Dermis blood vessel endothelial cell (primary cell): ENCODE measurements around the gene TUBA4A. TPM values are rescaled to one million over a fixed set of nuclear protein-coding genes. Genes with fewer than 3 reads are reported as not detected.
"Not testable (repeated sequence)": the region's sequence is repeated elsewhere in the genome, so short reads cannot be mapped to it uniquely, and the experiment has no call there.

ENCODE experiments used
- DNase-seq: peaks from one replicate; pipeline ENCODE4 v3.0.0; 2010
- total RNA-seq: library from RNA; depleted of rRNA; stranded (reverse); fragments of >200 nt; gene quantifications from 2 replicates; pipeline ENCODE4 v1.2.3, GENCODE V29; 2014

Gene TUBA4A
- total RNA-seq, 1 donor from 2014 or later: 19.9 TPM

DNA sequence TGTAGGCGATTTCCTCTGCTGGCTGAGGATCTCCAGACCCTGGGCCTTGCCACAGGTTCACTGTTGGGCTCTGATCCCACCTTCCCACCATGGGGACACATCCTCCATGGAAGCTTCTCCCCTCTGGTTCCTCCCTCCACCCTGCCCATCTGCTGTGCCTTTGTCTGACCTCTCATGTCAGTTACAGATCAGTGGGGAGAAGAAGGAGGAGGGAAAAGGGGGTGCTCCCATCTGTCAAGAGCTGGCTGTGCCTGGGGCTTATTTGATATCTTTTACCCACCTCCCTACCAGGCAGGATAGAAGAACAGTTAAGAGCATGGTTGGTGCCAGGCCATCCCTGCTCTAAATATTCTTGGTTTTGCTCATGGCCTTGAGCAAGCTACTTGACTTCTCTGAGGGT is 13.2 kb upstream of the TUBA4A start:
- DNase-seq: no peak

DNA sequence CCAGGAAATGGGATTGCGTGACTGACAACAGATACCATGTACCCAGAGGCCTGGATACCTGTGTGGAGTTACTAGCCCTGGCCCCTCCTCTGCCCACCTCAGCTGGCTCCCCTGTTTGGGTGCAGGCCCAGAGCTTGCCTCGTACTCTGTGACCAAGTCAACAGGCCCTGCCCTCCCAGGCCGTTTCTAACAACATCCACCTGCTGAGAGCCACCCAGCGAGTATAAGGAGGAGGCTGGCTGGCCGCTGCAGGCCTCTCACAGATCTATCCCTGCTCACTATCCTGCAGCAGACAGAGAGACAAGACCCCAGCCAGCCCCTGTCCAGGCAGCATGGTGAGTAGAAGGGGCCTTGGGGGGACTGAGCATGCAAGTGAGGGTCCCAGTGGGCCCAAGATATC is 12.5 kb upstream of the TUBA4A start:
- DNase-seq: no peak

DNA sequence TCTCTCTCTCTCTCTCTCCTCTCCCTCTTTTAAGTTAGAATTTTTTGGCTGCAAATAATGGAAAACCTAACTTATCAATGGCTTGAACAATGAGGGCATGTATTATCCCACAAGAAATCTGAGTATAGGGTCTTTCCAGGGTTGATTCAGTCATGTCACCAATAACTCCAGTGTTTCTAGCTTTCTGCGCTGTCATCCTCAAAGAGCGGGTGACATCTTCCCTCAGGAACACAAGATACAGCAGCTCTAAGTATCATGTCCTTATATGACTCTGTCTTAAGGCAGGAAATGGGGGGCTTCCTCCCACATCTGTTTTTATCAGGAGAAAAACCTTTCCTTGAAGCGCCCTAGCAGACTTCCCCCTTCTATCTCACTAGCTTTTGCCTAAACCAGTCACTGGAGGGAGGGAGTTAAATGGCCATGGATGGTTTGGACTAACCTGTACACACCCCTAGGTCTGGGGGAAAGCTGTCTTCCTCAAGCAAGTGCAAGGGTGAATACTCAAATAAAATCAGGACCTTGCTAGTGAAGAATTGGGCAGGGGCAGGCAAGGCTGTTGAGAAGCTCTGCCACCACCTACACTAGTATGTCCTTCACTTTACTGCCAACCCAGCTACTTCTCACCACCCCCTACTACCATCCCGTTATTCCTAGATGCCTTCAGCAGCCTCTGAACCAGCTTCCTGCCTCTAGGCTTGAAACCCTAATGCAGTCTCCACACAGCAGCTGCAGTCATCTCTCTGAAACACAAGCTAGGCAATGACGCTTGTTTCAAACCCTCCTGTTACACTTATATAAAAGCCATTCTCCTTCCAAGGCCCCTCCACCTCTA is 7.5 kb upstream of the TUBA4A start:
- no peak for DNase-seq

DNA sequence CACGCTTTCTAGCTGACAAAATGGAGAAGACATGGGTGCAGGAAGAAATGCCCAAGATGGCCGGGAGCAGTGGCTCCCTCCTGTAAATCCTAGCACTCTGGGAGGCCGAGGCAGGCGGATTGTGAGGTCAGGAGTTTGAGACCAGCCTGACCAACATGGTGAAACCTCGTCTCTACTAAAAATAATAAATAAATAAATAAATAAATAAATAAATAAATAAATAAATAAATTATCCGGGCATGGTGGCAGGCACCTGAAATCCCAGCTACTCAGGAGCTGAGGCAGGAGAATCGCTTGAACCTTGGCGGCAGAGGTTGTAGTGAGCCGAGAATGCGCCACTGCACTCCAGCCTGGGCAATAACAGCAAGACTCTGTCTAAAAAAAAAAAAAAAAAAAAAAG is 5.2 kb upstream of the TUBA4A start:
- DNase-seq: not testable (repeated sequence)

DNA sequence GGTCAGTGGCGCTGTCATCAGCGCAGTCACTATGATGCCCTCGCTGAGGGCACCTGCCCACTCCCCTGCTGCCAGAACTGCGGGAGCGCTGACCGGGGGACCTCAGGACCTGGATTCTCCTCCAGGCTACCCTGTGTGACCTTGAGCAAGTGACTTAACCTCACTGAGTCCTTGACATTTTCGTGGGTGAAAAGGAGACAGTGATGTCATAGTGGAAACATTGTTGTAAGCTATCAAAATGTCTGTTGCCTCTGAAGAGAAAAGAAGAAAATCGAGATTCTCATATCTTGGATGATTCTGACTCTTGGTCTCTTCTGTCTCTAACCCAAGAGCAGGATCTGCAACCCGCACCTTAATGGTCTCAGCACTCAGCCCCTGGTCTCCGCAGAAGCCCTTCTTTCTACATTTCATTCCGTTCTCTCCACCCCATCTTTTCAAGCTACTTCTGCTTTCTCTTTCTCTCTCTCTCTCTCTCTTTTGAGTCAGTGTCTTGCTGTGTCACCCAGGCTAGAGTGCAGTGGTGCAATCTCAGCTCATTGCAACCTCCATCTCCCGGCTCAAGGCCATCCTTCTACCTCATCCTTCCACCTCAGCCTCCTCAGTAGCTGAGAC is 978 bp upstream of the TUBA4A start:
- DNase-seq: no peak

DNA sequence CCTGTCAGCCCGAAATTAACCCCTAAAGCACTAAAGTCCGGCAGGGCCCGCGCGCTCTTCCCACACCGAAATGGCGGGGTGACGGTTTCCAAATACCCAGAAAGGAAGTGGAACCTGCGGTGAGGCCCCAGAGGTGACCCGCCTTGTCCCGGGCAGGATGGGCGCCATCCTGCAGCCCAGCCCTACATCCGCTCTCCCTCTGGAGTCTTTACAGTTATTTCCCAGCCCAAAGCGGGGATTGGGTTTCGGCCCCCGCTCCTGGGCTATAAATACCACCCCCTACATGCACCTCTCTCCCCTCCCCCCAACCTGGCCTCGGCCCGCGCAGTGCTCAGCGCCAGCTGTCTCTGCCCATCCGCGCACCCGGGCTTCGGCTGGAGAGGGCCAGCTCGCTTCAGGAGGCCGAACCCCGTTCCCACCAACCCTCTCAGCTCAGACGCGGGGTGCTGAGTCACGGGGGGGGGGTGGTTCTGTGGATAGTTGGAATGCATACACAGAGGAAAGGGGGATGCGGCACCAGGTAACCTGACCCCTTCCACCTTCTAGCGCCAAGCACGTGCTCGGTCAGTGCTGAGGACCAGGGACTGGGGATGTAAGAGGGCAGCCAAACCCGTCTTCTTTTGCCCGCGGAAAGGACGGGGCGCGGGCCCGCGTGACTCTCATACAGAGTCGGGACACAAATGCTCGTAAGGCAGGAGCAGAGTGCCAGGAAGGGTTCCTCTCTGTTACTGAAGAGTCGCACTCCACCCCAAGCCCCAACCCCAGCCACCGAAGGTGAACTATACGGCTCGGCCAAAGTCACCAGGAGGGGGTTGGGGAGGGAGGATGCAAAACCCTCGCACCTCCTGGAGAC is 592 bp downstream of the TUBA4A start, which contains the start of gene TUBA4B:
TSS of gene TUBA4B (plus strand) at position 344 of the 853 bp plus-strand sequence. CDS start at position 509, 165 bp downstream.
- DNase-seq: peak; percentile 23

DNA sequence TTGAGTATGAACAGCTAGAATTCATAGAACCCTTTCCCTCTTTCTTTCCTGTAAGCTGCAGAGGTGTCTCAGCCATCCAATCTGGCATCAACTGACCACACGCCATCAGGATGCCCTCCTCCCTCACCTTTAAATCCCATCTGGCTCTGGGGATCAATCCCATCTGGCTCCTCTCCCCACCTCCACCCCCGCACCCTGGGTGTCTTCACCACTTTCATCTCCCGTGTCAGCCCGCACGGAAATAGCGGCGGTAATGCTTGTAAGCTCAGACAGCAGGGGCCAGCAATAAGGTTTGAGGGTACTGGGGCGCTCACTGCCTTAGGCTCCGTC is 1.2 kb downstream of the TUBA4A start:
- DNase-seq: no peak

DNA sequence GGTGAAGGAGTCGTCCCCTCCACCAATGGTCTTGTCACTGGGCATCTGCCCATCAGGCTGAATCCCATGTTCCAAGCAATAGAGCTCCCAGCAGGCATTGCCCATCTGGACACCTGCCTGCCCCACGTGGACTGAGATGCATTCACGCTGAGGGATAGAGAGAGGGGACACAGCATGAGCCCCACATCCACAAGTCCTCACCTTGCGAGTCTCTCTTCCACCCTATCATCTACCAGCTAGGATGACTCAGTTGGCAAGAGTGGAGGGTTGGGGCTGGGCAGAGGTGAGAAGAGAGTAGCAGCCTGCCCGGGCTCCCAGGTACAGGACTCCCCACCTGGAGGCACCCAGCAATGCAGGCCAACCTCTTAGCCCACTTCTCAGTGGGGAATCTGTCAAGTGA is 1.6 kb downstream of the TUBA4A start:
- no peak for DNase-seq

DNA sequence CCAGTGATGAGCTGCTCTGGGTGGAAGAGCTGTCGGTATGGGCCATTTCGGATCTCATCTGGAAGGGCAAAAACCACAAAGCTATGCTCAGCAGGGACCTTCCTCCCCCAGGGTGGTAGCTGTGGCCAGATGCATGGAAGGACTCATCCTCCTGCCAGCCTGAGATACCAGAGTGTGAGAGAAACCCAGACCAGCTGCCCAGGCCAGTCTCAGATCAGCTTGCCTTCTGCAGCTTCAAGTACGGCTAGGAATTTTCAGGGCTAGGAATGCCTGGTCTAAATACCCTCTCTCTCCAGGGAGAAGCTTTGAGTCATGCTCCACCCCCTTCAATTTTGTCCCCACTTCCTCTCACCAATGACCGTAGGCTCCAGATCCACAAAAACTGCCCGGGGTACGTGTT is 2.1 kb downstream of the TUBA4A start:
- no peak for DNase-seq

DNA sequence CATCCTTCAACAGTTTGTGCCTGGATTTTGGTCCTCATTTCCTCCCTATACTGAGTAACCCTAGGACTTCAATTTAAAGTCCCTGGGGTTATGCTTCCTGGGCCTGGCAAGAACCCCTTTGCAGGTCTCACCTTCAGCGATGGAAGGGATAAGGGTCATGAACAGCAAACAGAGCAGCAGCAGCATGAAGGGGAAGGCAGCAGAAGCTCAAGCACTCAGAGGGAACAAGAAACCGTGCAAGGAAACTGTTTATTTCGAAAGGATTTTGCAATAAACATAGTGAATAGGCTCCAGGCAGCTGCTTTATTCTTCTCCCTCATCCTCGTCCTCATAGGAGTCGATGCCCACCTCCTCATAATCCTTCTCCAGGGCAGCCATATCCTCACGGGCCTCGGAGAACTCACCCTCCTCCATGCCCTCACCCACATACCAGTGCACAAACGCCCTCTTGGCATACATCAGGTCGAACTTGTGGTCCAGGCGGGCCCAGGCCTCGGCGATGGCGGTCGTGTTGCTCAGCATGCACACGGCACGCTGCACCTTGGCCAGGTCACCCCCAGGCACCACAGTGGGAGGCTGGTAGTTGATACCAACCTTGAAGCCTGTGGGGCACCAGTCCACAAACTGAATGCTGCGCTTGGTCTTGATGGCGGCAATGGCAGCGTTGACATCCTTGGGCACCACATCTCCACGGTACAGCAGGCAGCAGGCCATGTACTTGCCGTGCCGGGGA is 3.5 kb downstream of the TUBA4A start:
- DNase-seq: no peak

DNA sequence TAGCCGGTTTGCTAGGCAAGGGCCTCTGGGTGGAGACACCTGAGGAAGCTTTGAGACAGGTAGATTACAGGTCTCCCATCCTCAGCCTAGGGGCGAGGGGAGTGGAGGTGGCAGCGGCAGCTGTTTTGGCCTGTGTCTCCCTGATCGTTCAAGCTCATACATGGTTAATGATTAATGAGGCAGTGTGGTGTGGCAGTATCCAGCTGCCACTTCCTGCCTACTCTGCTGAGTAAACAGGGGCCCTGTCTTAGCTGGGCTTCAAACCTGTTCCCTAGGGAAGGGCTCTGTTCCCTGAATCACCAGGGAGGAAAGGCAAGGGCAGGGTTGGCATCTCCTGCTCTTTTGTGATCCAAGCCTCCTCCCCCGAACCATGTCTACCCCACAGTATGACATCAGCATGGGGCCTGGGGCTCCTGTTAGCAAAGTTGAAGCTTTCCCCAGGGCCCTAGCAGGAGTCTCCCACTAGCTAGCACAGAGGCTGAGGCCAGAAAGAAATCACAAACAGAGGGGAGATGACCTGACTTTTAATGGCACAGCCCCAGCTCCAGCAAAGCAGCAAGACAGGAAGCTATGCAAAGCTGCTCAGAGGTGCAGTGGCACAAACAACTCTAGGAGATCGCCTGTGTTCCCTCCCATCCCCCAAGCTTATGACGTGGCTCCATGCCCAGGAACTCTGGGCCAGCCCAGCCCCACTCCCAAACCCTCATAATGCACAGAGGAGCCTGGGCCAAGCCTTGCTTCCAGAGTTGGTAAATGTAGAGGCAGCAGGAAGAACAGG is 4.3 kb downstream of the TUBA4A start:
- peak; percentile 85 for DNase-seq

DNA sequence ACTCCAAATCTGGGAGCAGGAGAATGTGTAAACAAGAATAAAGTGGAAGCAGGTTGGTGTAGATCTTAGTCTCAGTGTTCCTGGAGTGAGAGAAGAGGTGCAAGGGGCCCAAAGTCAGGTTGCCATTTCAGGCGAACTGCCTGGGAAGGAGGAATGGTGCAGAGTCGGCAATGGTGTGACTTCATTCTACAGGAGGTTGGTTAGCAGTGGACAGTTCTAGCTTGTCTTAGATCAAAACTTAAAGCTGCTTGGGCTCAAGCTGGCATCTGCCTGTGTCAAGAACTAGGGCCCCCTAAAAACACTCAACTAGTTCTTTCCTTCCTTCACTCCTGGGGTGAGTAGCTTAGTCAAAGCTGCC is 4.9 kb downstream of the TUBA4A start:
- DNase-seq: peak; percentile 7

DNA sequence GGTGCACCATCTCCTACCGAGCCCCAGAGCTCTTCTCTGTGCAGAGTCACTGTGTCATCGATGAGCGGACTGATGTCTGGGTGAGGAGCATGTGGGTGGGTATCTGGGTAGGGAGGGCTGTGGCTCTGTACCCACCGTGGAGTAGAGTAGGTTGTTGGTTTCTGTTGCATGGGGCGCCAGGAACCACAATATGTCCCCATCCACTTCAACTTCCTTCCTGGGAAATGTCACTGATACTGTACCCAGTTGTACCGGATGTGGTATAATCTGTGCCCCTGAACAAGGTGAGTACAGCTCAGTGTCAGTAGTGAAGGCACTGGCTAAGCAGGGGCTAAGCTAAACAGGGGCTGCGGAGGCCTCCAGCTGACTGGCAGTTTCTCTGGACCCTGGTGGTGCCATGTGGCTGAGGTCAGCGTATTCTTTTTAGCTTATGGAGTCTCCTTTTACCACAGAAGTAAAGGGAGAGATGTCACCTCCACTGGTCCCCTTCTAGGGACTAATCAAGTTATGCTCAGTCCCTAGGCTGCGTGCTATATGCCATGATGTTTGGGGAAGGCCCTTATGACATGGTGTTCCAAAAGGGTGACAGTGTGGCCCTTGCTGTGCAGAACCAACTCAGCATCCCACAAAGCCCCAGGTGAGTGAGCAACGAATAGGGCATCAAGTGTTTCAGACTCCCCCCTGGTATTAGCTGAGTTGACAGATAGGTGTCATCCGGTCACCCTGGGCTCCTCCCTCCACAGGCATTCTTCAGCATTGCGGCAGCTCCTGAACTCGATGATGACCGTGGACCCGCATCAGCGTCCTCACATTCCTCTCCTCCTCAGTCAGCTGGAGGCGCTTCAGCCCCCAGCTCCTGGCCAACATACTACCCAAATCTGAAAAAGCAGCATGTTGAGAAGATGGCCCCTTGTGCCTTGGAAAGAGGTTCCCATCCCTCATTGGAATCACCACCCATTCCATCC is 5.8 kb downstream of the TUBA4A start:
- no peak for DNase-seq

DNA sequence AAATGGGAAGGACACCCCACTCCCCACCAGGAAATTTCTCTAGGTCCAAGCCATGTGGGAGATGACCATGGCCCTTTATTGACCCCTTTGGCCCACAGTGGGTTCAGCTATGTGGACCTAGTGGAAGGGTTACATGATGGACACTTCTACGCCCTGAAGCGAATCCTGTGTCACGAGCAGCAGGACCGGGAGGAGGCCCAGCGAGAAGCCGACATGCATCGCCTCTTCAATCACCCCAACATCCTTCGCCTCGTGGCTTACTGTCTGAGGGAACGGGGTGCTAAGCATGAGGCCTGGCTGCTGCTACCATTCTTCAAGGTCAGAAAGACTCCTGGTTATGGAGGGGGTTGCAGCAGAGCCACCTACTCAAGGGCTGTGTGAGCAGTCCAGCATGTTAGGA is 7.2 kb downstream of the TUBA4A start:
- no peak for DNase-seq

DNA sequence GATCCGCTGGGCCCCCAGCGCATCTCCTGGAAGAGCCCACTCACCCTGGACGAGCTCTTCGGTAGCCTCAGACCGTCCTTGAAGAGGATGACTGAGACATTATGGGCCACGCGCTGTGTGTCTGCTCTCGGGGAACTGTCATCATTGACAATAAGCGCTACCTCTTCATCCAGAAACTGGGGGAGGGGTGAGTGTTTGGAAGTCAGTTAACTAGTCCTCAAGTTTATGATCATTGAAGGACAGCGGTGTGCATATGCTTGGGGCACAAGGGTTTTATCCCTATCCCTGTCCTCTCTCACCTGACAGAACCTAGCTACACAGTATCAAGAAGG is 7.9 kb downstream of the TUBA4A start:
- DNase-seq: no peak

DNA sequence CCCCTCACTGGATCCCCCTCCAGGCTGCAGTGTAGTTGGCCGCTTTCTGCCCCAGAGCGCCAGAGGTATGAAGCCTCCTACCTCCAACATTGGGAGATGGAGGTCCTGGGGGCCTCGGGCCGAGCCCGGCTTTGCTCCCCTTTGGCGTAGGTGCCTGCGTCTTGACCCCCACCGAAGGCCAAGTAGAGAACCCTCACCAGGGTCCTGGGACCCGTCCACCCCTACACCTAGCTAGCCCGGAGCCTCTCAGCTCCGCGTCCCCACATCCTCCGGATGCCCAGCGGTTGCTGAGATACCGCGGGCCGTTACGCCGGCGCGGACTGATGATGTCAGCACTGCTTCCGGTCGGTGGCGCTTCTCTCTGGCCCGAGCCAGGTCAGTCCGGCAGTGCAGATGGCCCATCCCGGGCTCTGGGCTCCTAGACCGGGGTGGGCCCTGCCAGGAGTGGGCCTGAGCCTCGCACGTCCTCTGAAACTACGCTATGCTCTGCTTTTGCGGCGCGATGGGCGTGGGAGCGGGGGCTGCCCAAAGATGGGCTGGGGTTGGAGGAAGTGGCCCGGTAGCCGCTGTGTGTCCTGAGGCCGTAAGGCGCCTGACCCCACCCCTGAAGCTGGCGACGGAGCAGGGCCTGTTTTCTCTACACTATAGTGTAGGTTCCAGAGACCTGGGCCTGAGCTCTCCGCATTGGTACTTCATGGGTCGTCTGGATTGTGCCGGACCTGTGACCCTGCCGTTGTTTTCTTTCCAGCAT is 8.4 kb downstream of the TUBA4A start, which contains the start of the genes GLB1L and STK16:
TSS of gene GLB1L (minus strand) at position 297 of the 751 bp plus-strand sequence. CDS start 1,871 bp downstream, outside the sequence.
TSS of gene STK16 (plus strand) at position 332 of the 751 bp plus-strand sequence. CDS start 521 bp downstream, outside the sequence.
- DNase-seq: peak; percentile 97

DNA sequence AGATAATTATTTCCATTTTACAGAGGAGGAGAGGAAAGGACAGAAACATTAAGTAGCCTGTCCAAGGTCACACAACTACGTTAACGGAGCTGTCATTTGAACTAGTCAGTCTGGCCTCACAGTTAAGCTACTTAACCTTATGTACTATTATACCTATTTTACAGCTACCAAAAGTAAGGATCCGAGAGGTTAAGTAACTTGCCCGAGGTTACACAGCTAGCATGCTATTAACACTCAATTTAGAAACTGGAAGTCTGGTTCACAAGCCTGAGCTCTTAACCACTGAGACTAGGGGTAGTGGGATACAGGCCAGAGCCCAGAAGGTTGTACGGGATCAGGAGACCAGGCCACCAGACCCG is 8.9 kb downstream of the TUBA4A start:
- DNase-seq: no peak

DNA sequence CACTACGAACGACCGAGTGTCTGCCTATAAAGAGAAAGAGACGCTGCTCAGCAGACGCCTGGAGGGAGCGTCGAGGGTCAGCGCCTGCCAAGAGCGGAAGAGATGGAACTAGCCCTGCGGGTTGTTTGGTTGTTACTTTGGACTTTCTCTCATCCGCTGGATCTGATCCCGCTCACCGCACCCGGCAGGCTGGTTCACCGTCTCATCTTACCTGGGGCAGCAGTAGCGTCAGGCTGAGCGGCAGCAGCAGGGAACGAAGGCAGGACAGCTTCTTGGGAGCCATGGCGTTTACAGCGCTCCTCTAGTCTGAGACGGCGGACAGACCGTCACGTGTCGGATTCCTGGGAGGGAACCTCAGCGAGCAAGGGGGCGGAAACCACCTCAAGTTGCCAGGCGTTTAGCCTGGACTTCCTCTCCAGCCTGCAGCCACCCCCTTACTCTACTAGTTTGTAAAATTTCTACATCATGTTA is 10.4 kb downstream of the TUBA4A start:
- DNase-seq: peak; percentile 37

DNA sequence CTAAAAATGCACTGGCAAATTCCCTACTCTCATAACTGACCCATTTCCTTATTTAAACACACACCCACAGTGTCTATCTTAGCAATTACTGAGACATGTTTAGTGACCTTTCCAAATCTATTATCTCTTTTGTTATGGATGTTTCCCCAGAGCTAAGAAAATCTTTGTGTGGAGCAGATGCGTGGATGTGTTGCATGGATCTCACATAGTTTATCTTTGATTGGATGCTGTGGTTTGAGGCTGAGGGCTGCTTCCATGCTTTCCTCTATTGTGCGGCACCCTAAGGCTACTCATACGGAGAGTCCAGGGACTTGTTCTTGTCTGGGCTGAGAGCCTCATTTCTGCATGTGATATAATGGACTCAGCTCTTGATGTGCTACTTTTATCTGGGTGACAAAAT is 19.4 kb downstream of the TUBA4A start:
- DNase-seq: no peak

DNA sequence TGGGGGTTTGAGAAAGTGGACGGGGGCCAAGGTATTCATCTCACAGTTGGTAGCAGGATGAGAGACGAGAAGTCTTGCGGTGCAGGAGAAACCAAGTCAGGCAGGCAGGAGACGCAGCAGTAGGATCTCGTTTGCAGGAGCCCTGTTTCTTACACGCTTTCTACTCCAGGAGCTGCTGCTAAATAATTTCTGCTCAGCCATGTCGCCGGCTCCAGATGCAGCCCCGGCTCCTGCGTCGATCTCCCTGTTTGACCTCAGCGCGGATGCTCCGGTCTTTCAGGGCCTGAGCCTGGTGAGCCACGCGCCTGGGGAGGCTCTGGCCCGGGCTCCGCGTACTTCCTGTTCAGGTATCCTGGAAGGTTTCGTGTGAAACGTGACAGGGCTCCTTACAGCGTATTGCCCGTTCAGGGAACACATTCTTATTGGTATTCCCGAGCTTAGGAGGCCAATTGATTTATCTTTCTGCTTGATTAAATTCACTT is 23.6 kb downstream of the TUBA4A start:
- DNase-seq: peak; percentile 67
